Measurements from ENCODE around the gene ACSF2. TPM values are rescaled to one million over a fixed set of nuclear protein-coding genes. Genes with fewer than 3 reads are reported as not detected.

The ACSF2 gene
- total RNA-seq, 1 experiment from 2014 or later, result 72.7 TPM

DNA sequence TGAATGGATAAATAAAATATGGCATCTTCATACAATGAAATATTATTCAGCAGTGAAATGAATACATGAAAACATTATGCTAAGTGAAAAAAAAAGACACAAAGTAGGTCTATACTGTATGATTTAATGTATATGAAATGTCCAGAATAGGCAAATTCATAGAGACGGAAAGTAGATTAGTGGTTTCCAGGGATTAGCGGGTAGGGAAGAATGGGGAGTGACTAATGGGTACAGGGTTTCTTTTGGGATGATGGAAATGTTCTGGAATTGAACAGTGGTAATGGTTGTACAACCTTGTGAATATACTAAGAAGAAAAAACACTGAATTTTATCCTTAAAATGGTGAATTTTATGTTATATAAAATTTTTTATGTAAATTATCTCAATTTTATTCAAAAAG, 73.7 kb downstream of the ACSF2 start:
- no peak for DNase-seq
- H3K9me2 ChIP-seq (replicated peaks; ENCODE audit: low read length), result no peaks in the 10 kb centered on the region
- no peak for ATAC-seq
- H4K20me1 ChIP-seq (ENCODE audit: low read length), result no peaks in the 10 kb centered on the region
- no TSS peak for BruUV-seq (replicated peaks)
- no peak overlapping the region for H3K27ac ChIP-seq (ENCODE audit: low read length)
- no peak overlapping the region for H3K4me3 ChIP-seq (ENCODE audit: low read length)
- intact Hi-C loops (cut with micrococcal nuclease), result no loop called here
- H3K79me2 ChIP-seq (ENCODE audit: low read length), result no peaks in the 10 kb centered on the region
- no peaks in the 10 kb centered on the region for H3K27me3 ChIP-seq (ENCODE audit: low read length)
- ChIA-PET CTCF (no interaction called here), POLR2A (ENCODE audit: unreplicated experiment) (no interaction called here)
- H3K4me1 ChIP-seq (ENCODE audit: insufficient read depth, low read length), result peaks cover 8% of the 10 kb centered on the region
- H3K9me3 ChIP-seq (ENCODE audit: low read length), result no peaks in the 10 kb centered on the region
- no peak for TF ChIP-seq EZH2 (IDR thresholded peaks at IDR 0.05; ENCODE audit: low read length, unreplicated experiment)
- TF ChIP-seq, protein P1, sequence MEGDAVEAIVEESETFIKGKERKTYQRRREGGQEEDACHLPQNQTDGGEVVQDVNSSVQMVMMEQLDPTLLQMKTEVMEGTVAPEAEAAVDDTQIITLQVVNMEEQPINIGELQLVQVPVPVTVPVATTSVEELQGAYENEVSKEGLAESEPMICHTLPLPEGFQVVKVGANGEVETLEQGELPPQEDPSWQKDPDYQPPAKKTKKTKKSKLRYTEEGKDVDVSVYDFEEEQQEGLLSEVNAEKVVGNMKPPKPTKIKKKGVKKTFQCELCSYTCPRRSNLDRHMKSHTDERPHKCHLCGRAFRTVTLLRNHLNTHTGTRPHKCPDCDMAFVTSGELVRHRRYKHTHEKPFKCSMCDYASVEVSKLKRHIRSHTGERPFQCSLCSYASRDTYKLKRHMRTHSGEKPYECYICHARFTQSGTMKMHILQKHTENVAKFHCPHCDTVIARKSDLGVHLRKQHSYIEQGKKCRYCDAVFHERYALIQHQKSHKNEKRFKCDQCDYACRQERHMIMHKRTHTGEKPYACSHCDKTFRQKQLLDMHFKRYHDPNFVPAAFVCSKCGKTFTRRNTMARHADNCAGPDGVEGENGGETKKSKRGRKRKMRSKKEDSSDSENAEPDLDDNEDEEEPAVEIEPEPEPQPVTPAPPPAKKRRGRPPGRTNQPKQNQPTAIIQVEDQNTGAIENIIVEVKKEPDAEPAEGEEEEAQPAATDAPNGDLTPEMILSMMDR (conservative IDR thresholded peaks at IDR 0.05; ENCODE audit: low read depth, low read length), result no peak
- TF ChIP-seq EZH2phosphoT487 (IDR thresholded peaks at IDR 0.05; ENCODE audit: borderline replicate concordance, low read length), result no peak
- no peak overlapping the region for H3K9ac ChIP-seq (ENCODE audit: low read length)
- H3F3A ChIP-seq (ENCODE audit: low read length, unreplicated experiment), result no peaks in the 10 kb centered on the region
- no peak overlapping the region for H2AFZ ChIP-seq (ENCODE audit: low read length)
- no peaks in the 10 kb centered on the region for H3K36me3 ChIP-seq (ENCODE audit: low read depth, low read length)
- no peak overlapping the region for H3K4me2 ChIP-seq (ENCODE audit: low read length)

DNA sequence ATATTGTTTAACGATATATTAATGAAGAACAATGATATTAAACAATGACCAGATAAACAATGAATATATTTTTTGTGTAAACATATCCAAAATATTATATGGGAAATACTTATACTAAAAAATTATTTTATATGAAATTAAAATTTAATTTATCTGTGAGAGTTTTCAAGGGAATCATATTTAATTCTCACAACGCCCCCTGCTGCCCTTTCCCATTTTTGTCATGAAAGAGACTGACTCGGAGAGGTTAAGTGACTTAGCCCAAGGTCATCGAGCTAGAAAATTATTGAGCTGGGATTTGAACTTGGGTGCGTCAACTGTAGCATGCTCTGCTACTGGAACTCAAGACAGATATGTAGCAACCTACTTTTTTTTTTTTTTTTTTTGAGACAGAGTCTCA, 75.0 kb downstream of the ACSF2 start:
- no peak overlapping the region for H3K9ac ChIP-seq (ENCODE audit: low read length)
- H3K9me3 ChIP-seq (ENCODE audit: low read length), result no peaks in the 10 kb centered on the region
- DNase-seq, result peak; percentile 76
- intact Hi-C loops (cut with micrococcal nuclease), result loop anchor here (1.0 kb wide), 1 partner anchor 19 kb away; no protein-coding TSS in a partner anchor
- no peaks in the 10 kb centered on the region for H3K9me2 ChIP-seq (replicated peaks; ENCODE audit: low read length)
- no peak overlapping the region for H2AFZ ChIP-seq (ENCODE audit: low read length)
- H3F3A ChIP-seq (ENCODE audit: low read length, unreplicated experiment), result no peaks in the 10 kb centered on the region
- no peaks in the 10 kb centered on the region for H3K27me3 ChIP-seq (ENCODE audit: low read length)
- no peak overlapping the region for H3K4me2 ChIP-seq (ENCODE audit: low read length)
- no peaks in the 10 kb centered on the region for H3K79me2 ChIP-seq (ENCODE audit: low read length)
- POLR2A ChIA-PET (ENCODE audit: unreplicated experiment), result interaction anchor here (0.6 to 0.7 kb wide), 2 partner anchors 32 to 129 kb away, joined by 3 to 14 read pairs; partner anchors contain the start of gene EPN3
- no peak overlapping the region for H3K4me3 ChIP-seq (ENCODE audit: low read length)
- no peaks in the 10 kb centered on the region for H4K20me1 ChIP-seq (ENCODE audit: low read length)
- ATAC-seq, result no peak
- no peak overlapping the region for H3K27ac ChIP-seq (ENCODE audit: low read length)
- CTCF ChIA-PET, result interaction anchor here (0.6 to 1.7 kb wide), 5 partner anchors 13 to 139 kb away, joined by 3 to 12 read pairs (median 6); partner anchors contain the start of gene EPN3
- no peaks in the 10 kb centered on the region for H3K36me3 ChIP-seq (ENCODE audit: low read depth, low read length)
- H3K4me1 ChIP-seq (ENCODE audit: insufficient read depth, low read length), result peaks cover 8% of the 10 kb centered on the region
- TF ChIP-seq EZH2phosphoT487 (IDR thresholded peaks at IDR 0.05; ENCODE audit: borderline replicate concordance, low read length), result no peak
- TF ChIP-seq, protein P1 (conservative IDR thresholded peaks at IDR 0.05; ENCODE audit: low read depth, low read length), result peak; percentile 60
- no TSS peak for BruUV-seq (replicated peaks)

DNA sequence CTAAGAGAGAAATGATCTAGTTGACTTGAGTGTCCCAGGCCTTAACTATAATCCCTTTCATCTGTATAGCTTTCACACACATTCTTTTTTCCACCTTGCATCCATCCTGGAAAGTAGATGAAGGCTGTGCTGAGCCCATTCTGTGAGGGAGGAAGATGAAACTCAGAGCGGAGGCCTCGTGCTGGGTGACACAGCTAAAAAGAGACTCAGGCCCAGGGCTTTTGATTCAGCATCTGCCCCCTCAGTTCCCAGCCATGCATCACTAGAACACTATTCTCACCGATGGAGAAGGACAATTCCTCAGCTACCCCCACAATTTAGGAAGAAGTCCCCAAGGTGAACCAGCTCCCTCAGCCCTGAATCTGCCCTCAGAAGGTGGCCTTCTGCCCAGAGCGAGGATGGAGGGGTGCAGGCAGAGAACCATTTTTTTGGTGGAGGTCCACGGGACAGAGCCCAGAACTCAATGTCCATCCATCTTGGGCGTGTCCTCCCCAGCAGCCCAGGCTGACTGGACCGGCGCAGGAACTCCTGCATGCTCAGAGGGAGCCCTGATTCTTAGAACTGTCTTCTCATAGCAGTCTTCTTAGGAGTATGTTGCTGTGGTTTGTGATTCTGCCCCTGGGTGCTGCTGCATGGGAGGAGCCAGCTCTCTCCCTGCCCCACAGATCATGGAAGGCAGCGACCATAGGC, 76.4 kb downstream of the ACSF2 start:
- CTCF ChIA-PET, result interaction anchor here (0.6 to 1.7 kb wide), 3 partner anchors 14 to 298 kb away, joined by 3 to 8 read pairs (median 3); no protein-coding TSS in a partner anchor
- BruUV-seq (replicated peaks), result no TSS peak
- ATAC-seq (no peak), DNase-seq (no peak)
- Histone ChIP-seq H3K27me3 (ENCODE audit: low read length) (no peaks in the 10 kb centered on the region), H3K9me2 (replicated peaks; ENCODE audit: low read length) (no peaks in the 10 kb centered on the region), H3K4me1 (ENCODE audit: insufficient read depth, low read length) (peaks cover 8% of the 10 kb centered on the region), H3K79me2 (ENCODE audit: low read length) (no peaks in the 10 kb centered on the region), H4K20me1 (ENCODE audit: low read length) (no peaks in the 10 kb centered on the region), H2AFZ (ENCODE audit: low read length) (no peak overlapping the region), H3K9me3 (ENCODE audit: low read length) (no peaks in the 10 kb centered on the region), H3K9ac (ENCODE audit: low read length) (no peak overlapping the region), H3K27ac (ENCODE audit: low read length) (no peak overlapping the region), H3K4me2 (ENCODE audit: low read length) (no peak overlapping the region), H3K36me3 (ENCODE audit: low read depth, low read length) (no peaks in the 10 kb centered on the region), H3K4me3 (ENCODE audit: low read length) (no peak overlapping the region), H3F3A (ENCODE audit: low read length, unreplicated experiment) (no peaks in the 10 kb centered on the region)
- intact Hi-C loops (cut with micrococcal nuclease), result no loop called here
- TF ChIP-seq EZH2 (IDR thresholded peaks at IDR 0.05; ENCODE audit: low read length, unreplicated experiment) (no peak), EZH2phosphoT487 (IDR thresholded peaks at IDR 0.05; ENCODE audit: borderline replicate concordance, low read length) (no peak)
- TF ChIP-seq, protein P1 (conservative IDR thresholded peaks at IDR 0.05; ENCODE audit: low read depth, low read length), result no peak
- POLR2A ChIA-PET (ENCODE audit: unreplicated experiment), result no interaction called here

All from PC-3 (cell line).